HepG2 (cell line): Measurements from ENCODE around the gene PDE4D. TPM values are rescaled to one million over a fixed set of nuclear protein-coding genes. Genes with fewer than 3 reads are reported as not detected.

Experiments used
- ATAC-seq: fragments of 200-7000 bp; cut with Tn5 transposase; 3 replicates; pipeline ENCODE4 v1.9.1; 2020; ENCODE audit warnings: mild to moderate bottlenecking, moderate library complexity
- BruUV-seq: library from RNA; stranded (reverse); fragments of 400-500 nt; replicated peaks from 2 replicates; lab custom pipeline; 2021; lab: Mats Ljungman, UMichigan
- CTCF ChIA-PET: fragments of 300-600 bp; formaldehyde crosslinking; extraction: SDS; loops from one replicate; lab custom pipeline; 2021; ENCODE audit warnings: low total read pairs, inconsistent platforms, low intra/inter-chr PET ratio; lab: Yijun Ruan, JAX
- POLR2A ChIA-PET: fragments of 350-600 bp; sonication (Branson Sonifier 250); formaldehyde crosslinking; loops from one replicate; lab custom pipeline; 2020; ENCODE audit warnings: antibody characterized with exemption, inconsistent platforms; lab: Yijun Ruan, JAX
- DNase-seq: peaks from one replicate; pipeline ENCODE4 v3.0.0-alpha.2; 2015; ENCODE audit warnings: low spot score
- FAIRE-seq: peaks from 3 replicates; lab custom pipeline; 2011; peaks lifted over from hg19 to GRCh38; lab: Jason Lieb, UNC
- H2AFZ ChIP-seq: one replicate; pipeline ENCODE4 v1.6.1; 2011; ENCODE audit warnings: low read length, inconsistent platforms
- H3K27ac ChIP-seq: fragments of 300-600 bp; 3 replicates; pipeline ENCODE4 v1.8.0; 2011; ENCODE audit warnings: mixed run types, mild to moderate bottlenecking, mixed read lengths, low read length, inconsistent platforms; ENCODE audit not compliant: insufficient read depth; ENCODE audit errors: extremely low read length
- H3K27me3 ChIP-seq, 2 experiments: fragments of 200-600 bp in 1 of 2; 2 replicates in 1 of 2; 3 replicates in 1 of 2; pipeline versions ENCODE4 v1.6.0 to v1.8.0; 2011; ENCODE audit warnings: low read length in 2 of 2, mild to moderate bottlenecking in 2 of 2, moderate library complexity in 2 of 2, inconsistent platforms in 1 of 2; ENCODE audit not compliant: insufficient read depth in 2 of 2, control insufficient read depth in 1 of 2
- H3K36me3 ChIP-seq, 2 experiments: fragments of 200-600 bp in 1 of 2; replicated peaks in 1 of 2; 2 replicates in 1 of 2; 3 replicates in 1 of 2; pipeline versions ENCODE4 v1.5.1 to v1.8.0; 2011; ENCODE audit warnings: low read length in 2 of 2, inconsistent platforms in 1 of 2; ENCODE audit not compliant: insufficient read depth in 2 of 2, control insufficient read depth in 1 of 2
- H3K4me1 ChIP-seq: 2 replicates; pipeline ENCODE4 v1.5.1; 2012; ENCODE audit warnings: low read length, inconsistent platforms; ENCODE audit not compliant: insufficient read depth
- H3K4me2 ChIP-seq: 2 replicates; pipeline ENCODE4 v1.6.0; 2011; ENCODE audit warnings: low read depth, low read length, inconsistent platforms
- H3K4me3 ChIP-seq, 3 experiments: fragments of 200-600 bp in 1 of 3; sonication (generic), shearing (Covaris generic) in 1 of 3; replicated peaks in 1 of 3; 2 replicates each; pipeline ENCODE4 v1.5.1; 2011 to 2016; ENCODE audit warnings: low read length in 3 of 3, inconsistent platforms in 2 of 3, low read depth in 2 of 3, mild to moderate bottlenecking in 2 of 3, control low read depth in 1 of 3, mixed read lengths in 1 of 3; ENCODE audit not compliant: insufficient read depth in 1 of 3
- H3K79me2 ChIP-seq: one replicate; pipeline ENCODE4 v1.6.1; 2011; ENCODE audit warnings: low read length, inconsistent platforms; ENCODE audit not compliant: insufficient read depth
- H3K9ac ChIP-seq: 2 replicates; pipeline ENCODE4 v1.6.0; 2011; ENCODE audit warnings: mild to moderate bottlenecking, low read depth, low read length, inconsistent platforms; ENCODE audit not compliant: insufficient read depth
- H3K9me3 ChIP-seq: 2 replicates; pipeline ENCODE4 v1.5.1; 2012; ENCODE audit warnings: mild to moderate bottlenecking, low read length
- H4K20me1 ChIP-seq: 2 replicates; pipeline ENCODE4 v1.6.0; 2011; ENCODE audit warnings: inconsistent platforms, mild to moderate bottlenecking, low read length, moderate library complexity; ENCODE audit not compliant: insufficient read depth
- AGO2 ChIP-seq: fragments of 200-400 bp; formaldehyde crosslinking; optimal IDR thresholded peaks from 2 replicates; pipeline ENCODE3; 2017; ENCODE audit warnings: mild to moderate bottlenecking, low read depth, low read length, moderate library complexity
- KDM3A ChIP-seq: IDR thresholded peaks from 2 replicates; pipeline ENCODE4 v1.6.1; 2018; ENCODE audit warnings: low read depth, missing compliant biosample characterization
- PITX1 ChIP-seq: sonication (generic); formaldehyde crosslinking; IDR thresholded peaks from 2 replicates; pipeline ENCODE4 v1.5.1; 2020; ENCODE audit warnings: mild to moderate bottlenecking, missing genetic modification reagents
- SMARCE1 ChIP-seq: fragments of 450-650 bp; IDR thresholded peaks from 2 replicates; pipeline ENCODE4 v1.6.1; 2017; ENCODE audit warnings: borderline replicate concordance
- ZNF646 ChIP-seq: sonication (generic); formaldehyde crosslinking; IDR thresholded peaks from 2 replicates; pipeline ENCODE4 v1.9.0; 2021; ENCODE audit warnings: mild to moderate bottlenecking, missing genetic modification reagents
- ZNF891 ChIP-seq: sonication (generic); formaldehyde crosslinking; IDR thresholded peaks from 2 replicates; pipeline ENCODE4 v1.5.0; 2020; ENCODE audit warnings: mild to moderate bottlenecking, missing genetic modification reagents
- WGBS: methylation state at CpG from one replicate; pipeline ENCODE4 v1.1.6; 2017; ENCODE audit warnings: low lambda C conversion rate; 5-methylcytosine and 5-hydroxymethylcytosine counted together
- in situ Hi-C: cut with HindIII; loops from 2 replicates; pipeline ENCODE4 v1.10.0; 2017; ENCODE audit warnings: low pct_unique_long_range_greater_than_20kb; ENCODE audit not compliant: extremely low pct_ligation_motif_present
- intact Hi-C: fragments of 100-400 bp; cut with micrococcal nuclease; formaldehyde crosslinking; loops from one replicate; pipeline ENCODE4 v1.10.0; 2022; ENCODE audit not compliant: unreplicated experiment
- polyA plus RNA-seq, 8 experiments: library from polyadenylated mRNA; depleted of rRNA in 3 of 8; stranded (reverse) in 7 of 8; unstranded in 1 of 8; fragments of >200 nt; fragmentation: Illumina TruSeq in 4 of 8; extraction: Trizol in 4 of 8; gene quantifications; 2 replicates each; pipeline versions ENCODE4 v1.2.1 to v1.2.3, GENCODE V29; 2011 to 2016; ENCODE audit warnings: low read depth in 4 of 8, missing spikeins in 1 of 8, mixed read lengths in 1 of 8; ENCODE audit not compliant: insufficient read depth in 1 of 8
- total RNA-seq, 5 experiments: library from RNA; depleted of rRNA; stranded (reverse); fragments of >200 nt; fragmentation: Illumina TruSeq; extraction: Trizol; gene quantifications; 2 replicates each; pipeline ENCODE4 v1.2.3, GENCODE V29; 2016; ENCODE audit warnings: low read depth in 1 of 5

Gene PDE4D
- total and polyA plus RNA-seq, 2 of the 13 experiments (the other 11 are each of a cell fraction or from before 2014, with no cell fraction given) = 7.0 to 12.2 TPM

DNA sequence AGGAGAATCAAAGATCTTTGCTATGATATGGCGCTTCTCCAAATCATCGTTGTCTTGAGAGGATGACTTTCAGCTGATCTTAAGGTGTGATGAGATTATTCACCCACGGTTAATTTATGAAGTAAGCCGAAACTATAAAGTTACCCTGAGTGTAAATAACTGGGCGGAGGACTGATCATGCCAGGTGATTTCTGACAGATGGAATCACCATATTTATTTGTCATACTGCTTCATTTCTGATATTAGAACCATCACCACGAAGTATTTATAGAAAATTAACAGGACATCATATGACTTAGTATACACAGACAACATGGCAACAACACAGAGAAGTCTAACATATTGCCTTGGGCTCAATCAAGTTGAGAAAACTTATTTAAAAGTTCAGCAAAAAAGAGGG lies 708.8 kb downstream of the PDE4D start:
- Histone ChIP-seq H3K36me3 (no peaks in the 10 kb centered on the region; a peak in 1 of 5 replicates), H3K79me2 (no peaks in the 10 kb centered on the region), H4K20me1 (no peaks in the 10 kb centered on the region), H3K9ac (no peak overlapping the region), H3K4me2 (no peak overlapping the region), H3K9me3 (no peaks in the 10 kb centered on the region), H3K4me1 (no peaks in the 10 kb centered on the region; the same call in 1 of the 2 replicates), H3K4me3 (no peak overlapping the region), H2AFZ (no peak overlapping the region), H3K27me3 (no peaks in the 10 kb centered on the region), H3K27ac (no peak overlapping the region)
- 58% methylated on average over 6 of the region's 6 CpGs for WGBS
- no TSS peak for BruUV-seq
- TF ChIP-seq PITX1 (CRISPR knock-in tag) = no peak
- TF ChIP-seq KDM3A (CRISPR knock-in tag) = no peak
- TF ChIP-seq AGO2 = no peak
- TF ChIP-seq SMARCE1 = no peak
- TF ChIP-seq ZNF646 (CRISPR knock-in tag) = no peak
- TF ChIP-seq ZNF891 (CRISPR knock-in tag) = no peak
- ATAC-seq (no peak), FAIRE-seq (no peak), DNase-seq (no peak)
- in situ Hi-C loops = no loop called here
- intact Hi-C loops = loop anchor here (5.0 to 10.0 kb wide), 2 partner anchors 493 to 1400 kb away; no protein-coding TSS in a partner anchor
- POLR2A ChIA-PET = no interaction called here
- CTCF ChIA-PET = no interaction called here
